ENCODE results near the gene DOC2B.
"Not testable (repeated sequence)": the region's sequence is repeated elsewhere in the genome, so short reads cannot be mapped to it uniquely, and the experiment has no call there.

The DOC2B gene

GRCh38 chr17:181245-182049, at the start of gene DOC2B:
Gene DOC2B (minus strand): TSS chr17:181650. CDS start chr17:181479, 171 bp downstream.
- no peak for DNase-seq (ENCODE audit: low read depth)

DNA sequence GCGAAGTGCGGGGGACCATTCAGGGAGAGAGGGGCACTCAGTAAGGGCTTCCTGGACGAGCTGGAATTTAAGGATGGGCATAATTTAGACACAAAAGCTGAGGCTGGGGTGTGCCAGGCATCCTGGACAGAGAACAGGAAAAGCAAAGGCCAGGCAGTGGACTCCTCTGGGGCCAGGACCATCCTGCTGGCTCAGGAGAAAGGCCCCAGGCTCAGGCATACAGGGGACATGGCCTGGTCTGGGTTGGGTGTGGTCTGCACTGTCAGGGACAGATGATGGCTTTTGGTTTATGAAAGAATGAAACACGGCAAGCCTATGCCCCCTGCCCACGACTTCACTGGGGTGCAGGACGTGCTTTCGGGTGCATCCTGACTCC, 48.9 kb upstream of the DOC2B start:
- DNase-seq (ENCODE audit: low read depth), result no peak

DNA sequence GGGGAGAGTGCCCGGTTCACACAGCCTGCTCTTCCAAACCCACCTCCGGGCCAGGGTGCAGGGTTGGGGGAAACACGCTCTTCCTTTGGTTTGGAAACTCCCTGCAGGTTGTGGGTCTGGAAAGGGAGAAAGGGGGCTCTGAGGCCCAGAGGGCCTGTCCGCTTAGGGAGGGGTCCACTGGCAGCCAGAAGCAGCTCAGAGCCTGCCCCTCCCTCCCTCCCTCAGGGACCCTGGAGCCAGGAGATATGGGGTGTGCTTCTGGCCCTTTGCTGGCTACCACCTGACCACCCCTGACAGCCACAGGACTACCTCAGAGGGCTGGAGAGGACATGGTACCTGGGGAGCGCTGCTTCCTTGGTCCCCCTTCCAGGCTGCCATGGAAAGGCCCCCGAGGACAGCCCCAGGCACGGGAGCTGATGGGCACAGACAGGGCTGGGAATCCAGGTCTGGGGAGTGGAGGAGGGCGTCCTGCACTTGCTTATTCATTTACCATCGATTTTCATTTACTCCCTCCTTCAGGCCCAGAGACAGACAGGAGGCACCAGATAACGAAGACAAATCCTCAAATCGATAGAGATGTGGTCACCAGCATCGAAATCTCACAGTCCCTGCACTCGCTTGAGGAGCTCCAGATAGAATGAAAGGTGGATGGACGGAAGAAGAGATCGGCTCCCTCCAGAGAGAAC, 48.4 kb upstream of the DOC2B start:
- DNase-seq (ENCODE audit: low read depth), result no peak

- no peak for DNase-seq (ENCODE audit: low read depth)
Measured at GRCh38 chr17:228951-229708, 47.7 kb upstream of the DOC2B start.

GRCh38 chr17:227946-228615, 46.6 kb upstream of the DOC2B start:
- no peak for DNase-seq (ENCODE audit: low read depth)

DNA sequence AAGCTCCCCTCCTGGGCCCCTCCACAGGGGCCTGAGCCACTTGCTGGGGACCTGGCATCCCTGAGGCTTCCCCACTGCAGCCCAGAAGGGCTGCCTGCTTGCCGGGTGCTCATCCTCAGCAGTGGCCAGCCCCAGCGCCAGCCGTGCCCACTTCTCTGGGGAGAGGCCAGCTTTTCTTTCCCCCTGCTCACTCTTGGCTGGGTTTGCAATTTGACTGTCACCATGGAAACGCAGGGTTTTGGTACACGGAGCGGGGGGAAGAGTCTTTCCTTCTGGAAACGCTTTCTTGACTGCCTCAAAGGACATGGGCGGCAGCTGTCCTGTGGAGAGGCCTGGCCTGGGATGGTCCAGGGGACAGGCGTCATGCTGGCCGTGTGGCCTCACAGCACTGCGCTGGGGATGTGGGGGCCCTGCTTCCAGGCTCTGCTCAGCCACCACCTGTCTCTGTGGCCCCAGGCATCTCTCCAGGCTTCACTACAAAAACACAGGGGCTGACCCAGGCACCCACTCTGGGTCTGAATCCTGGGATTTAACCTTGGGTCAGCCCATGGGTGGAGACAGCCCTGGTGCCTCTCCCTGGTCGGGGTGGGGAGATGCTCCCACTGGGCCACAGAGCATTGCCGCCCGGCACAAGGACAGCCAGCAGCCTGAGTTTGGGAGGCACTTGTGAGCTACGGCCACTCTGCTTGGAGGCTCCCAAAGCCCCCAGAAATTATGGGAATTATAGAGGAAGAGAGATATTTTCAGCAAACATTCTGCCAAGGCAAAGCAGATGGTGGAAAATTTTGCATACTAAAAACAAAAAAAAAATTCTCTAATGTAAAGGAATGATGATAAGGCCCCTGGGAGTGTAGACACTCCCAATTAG, 45.9 kb upstream of the DOC2B start:
- DNase-seq (ENCODE audit: low read depth), result no peak

DNA sequence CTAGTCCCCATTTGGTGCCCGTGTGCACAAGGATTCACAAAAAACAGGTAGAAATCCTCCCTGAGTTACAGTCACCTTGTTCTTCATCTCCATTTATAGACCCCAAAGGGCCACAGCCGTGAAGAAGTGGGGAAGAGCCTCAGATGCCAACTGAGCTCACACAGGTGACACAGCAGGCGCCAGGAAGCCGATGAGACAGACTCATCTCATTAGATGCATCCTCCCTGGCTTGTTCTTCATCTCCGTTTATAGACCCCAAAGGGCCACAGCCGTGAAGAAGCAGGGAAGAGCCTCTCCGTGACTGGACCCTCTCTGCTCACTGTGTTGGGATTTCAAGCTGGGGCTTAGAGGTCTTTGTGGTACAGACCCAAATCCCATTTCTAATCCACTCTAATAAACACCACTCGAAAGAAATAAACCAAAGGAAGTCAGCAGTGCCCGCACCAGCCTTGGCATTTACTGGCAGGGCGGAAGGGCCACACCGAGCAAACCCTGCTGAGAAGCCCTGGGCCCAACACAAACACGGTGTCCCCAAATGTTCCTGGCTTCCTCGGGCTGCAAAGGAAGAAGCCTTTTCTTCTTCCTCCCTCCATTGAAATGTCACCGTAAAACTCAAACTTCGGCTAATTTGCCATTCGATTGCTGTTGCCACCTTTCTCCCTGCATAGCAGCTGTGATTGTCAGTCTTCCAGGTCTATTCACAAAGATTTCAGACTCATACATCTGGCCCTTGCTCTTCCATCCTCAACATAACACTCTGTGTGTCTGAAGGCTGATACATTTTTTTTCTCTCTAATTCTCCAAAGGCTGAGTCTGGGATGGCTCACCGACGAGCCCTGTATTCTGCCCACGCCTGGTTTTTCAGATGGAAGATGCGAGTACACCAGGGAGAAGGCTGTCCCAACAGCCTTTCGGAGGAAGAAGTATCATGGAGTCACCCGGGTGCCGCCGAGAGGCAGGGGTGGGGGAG, 44.9 kb upstream of the DOC2B start:
- DNase-seq (ENCODE audit: low read depth), result no peak

DNA sequence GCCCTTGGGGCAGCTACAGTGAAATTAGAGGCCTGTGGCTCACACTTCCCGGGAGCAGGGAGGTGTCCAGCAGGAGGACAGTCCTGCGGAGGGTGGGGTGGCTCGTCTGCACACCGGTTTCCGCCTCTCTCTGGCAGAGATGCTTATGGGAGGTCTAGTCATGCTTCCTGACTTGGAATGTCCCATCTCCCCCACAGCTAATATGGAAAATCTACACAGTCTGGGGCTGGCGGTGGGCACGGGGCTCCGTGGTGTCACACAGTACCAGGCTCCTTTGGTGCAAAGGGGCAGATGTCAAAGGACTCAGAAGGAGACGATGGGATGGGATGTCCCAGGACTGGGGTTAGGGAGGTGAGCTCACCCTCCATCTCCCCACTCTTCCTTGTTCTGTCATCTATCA, 44.1 kb upstream of the DOC2B start:
- DNase-seq (ENCODE audit: low read depth), result no peak

DNA sequence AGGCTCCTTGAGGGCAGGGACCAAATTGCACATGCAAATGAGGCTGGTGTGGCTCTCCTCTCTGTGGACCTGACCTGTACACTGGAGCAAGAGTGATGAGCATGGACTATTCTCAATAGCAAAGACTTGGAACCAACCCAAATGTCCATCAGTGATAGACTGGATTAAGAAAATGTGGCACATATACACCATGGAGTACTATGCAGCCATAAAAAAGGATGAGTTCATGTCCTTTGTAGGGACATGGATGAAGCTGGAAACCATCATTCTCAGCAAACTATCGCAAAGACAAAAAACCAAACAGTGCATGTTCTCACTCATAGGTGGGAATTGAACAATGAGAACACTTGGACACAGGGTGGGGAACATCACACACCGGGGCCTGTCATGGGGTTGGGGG, 43.1 kb upstream of the DOC2B start:
- not testable (repeated sequence) for DNase-seq (ENCODE audit: low read depth)

DNA sequence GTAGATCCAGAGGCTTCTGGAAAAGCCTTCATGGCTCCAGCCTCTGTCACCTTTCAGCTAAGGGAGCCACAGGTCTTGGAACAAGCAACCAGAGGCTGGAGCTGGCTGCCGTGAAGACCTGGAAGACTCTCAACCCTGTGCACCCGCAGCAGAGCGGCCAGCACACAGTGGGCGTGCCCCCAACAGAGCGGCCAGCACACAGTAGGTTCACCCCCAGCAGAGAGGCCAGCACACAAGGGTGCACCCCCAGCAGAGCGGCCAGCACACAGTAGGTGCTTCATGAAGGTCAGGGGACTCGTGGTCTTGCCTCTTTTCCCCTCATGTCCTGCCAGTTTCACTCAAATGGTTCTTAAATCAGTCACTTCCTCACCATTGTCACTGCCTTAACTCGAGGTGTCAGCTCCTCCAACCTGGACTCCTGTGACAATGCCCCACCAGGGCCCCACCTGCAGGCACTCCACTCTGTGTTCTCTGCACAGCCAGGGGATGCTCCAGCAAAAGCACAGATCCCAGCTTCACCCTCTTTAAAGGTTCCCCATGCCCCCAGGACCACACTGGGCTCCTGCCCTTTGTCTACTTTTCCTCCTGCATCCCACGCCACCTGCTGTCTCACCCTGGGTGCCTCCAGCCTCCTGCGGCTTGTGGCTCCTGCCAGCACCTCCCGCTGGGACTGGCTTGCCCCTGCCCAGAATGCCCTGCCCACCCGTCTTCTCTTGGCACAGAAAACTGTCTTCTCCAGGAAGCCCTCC, 42.4 kb upstream of the DOC2B start:
- no peak for DNase-seq (ENCODE audit: low read depth)

DNA sequence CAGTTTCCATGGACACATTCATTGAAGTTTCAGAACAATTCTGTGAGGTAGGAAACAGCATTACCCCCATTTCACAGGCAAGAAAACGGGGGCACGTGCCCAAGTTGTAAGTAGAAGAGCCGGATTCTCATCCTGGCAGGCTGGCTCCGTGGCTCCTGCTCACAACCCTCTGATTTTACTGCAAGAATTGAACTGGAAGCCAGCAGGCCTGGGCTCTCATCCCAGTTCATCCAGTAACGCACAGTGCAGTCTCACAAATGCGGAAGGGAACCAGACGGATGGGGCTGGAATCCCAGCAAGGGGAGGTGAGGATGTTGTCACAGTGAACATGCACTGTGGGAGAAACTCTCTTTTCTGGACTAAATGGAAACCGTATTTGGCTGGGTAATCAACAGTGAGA, 40.7 kb upstream of the DOC2B start:
- DNase-seq (ENCODE audit: low read depth), result no peak

DNA sequence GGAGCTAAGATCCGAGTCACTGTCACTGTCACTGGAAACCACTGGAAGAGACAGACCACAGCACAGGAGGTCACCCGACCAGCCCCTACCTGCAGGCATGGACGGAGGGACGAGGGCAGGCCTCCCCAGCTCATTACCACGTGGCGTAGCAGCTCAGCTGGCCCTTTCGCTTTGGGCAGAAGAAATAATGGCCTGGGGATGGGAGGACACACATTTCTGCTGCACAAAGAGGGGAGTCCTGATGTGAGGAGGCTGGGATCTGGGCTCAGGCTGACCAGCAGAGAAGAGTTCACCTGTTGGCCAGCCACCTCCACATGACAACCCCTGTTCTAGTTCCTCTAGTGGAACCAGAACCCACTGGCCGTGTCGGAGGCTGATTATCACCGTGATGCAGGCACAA, 38.2 kb upstream of the DOC2B start:
- no peak for DNase-seq (ENCODE audit: low read depth)

- no peak for DNase-seq (ENCODE audit: low read depth)
Measured at GRCh38 chr17:218432-219110, 37.1 kb upstream of the DOC2B start.

- DNase-seq (ENCODE audit: low read depth), result no peak
Measured at GRCh38 chr17:216625-217024, 35.2 kb upstream of the DOC2B start.

DNA sequence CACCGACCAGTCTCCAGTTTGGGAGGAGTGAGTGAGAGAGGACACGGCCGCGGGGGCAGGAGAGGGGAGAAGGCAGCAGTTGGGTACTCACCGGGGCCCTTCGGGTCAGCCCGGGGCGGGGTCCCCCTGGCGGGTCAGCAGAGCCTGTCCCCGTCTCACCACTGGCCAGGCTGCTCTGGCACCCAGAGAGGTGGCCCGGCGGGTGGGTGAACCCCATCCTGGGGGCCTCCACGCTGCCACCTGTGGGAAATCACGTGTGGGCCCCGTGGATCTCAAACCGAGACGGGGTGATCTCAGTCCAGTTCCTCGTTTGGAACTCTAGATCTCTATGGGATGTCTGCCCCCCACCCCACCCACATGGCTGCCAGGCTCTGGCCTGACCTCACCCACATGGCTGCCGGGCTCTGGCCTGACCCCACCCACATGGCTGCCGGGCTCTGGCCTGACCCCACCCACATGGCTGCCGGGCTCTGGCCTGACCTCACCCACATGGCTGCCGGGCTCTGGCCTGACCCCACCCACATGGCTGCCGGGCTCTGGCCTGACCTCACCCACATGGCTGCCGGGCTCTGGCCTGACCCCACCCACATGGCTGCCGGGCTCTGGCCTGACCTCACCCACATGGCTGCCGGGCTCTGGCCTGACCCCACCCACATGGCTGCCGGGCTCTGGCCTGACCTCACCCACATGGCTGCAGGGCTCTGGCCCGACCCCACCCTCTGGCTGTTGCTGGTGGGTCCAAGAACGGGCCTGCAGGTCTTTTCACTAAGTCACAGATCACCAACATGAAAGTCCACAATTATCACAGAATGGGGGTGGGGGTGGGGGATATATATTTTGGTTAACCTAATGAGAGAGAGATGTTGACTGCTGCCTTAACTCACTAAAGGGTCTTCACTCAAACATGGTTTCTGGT, 34.4 kb upstream of the DOC2B start:
- not testable (repeated sequence) for DNase-seq (ENCODE audit: low read depth)

GRCh38 chr17:214881-215331, 33.5 kb upstream of the DOC2B start:
- DNase-seq (ENCODE audit: low read depth), result no peak

DNA sequence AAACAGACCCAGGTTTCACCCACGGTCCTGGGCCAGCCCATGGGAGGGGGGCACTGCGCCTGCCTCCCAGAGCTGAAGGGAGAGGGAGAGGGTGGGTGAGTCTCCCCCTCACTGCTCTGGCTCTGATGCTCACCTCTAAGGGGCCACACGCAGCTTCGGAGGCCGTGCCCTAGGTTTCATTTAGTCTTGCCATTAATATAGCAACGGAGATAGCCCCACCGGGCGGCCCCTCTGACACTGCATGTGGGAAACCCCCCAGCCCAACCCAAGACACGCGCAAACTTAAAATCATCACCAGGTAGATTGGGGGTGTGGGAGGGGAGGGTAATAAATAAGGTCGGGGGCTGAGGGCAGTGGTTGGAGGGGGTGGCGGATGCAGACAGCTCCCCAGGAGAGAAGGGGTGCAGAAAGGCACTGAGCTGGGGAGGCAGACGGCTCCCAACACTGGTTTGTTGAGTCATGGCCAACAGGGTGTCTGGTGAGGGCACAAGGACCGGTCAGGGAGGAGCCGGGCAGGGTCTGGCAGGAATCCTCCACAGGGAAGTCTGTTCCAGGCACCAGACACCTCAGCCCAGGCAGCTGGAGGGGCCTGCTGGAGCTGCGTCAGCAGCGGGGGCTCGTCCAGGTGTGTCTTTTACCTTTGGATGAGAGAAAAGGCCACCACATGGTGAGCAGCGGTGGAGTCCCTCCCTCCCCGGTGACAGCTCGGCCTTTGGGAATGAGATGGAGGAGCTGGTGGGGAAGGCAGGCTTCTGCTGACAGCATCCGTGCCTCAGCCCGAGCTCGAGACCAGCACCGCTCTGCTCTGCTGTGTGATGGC, 32.0 kb upstream of the DOC2B start:
- DNase-seq (ENCODE audit: low read depth), result no peak
